B cell (primary cell): ENCODE measurements around the gene ATF1.

Experiments used
- EZH2 ChIP-seq: IDR thresholded peaks from 2 replicates; pipeline ENCODE4 v1.6.1; 2012; ENCODE audit warnings: borderline replicate concordance, low read depth, mild to moderate bottlenecking, moderate library complexity, low read length; ENCODE audit not compliant: insufficient read depth, poor library complexity, severe bottlenecking
- TF ChIP-seq, protein P1 (sequence below): fragments of 200-600 bp; IDR thresholded peaks from one replicate; pipeline ENCODE4 v1.8.0; 2022; ENCODE audit warnings: antibody characterized with exemption, mild to moderate bottlenecking

DNA sequence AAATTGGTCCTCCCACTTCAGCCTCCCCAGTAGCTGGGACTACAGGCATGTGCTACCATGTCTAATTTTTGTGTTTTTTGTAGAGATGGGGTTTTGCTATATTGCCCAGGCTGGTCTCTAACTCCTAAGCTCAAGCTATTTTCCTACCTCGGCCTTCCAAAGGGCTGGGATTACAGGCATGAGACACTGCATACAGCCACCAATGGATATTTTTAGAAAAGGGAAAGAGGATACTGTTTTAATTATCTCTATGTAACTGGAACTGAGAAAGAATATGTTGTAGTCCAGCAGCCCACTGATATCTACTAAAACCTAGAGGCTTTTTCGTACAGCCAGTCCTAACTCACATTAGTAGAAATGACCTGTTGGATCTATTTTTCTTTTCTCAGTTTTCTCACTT lies 85.1 kb downstream of the ATF1 start:
- TF ChIP-seq, protein P1, sequence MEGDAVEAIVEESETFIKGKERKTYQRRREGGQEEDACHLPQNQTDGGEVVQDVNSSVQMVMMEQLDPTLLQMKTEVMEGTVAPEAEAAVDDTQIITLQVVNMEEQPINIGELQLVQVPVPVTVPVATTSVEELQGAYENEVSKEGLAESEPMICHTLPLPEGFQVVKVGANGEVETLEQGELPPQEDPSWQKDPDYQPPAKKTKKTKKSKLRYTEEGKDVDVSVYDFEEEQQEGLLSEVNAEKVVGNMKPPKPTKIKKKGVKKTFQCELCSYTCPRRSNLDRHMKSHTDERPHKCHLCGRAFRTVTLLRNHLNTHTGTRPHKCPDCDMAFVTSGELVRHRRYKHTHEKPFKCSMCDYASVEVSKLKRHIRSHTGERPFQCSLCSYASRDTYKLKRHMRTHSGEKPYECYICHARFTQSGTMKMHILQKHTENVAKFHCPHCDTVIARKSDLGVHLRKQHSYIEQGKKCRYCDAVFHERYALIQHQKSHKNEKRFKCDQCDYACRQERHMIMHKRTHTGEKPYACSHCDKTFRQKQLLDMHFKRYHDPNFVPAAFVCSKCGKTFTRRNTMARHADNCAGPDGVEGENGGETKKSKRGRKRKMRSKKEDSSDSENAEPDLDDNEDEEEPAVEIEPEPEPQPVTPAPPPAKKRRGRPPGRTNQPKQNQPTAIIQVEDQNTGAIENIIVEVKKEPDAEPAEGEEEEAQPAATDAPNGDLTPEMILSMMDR, result no peak
- no peak for TF ChIP-seq EZH2
